Muscle layer of colon (tissue), 2 donors: ENCODE results near the gene FGF18.
"Not testable (repeated sequence)": the region's sequence is repeated elsewhere in the genome, so short reads cannot be mapped to it uniquely, and the experiment has no call there.

Source experiments
- H3K27ac ChIP-seq: one replicate; pipeline ENCODE4 v1.7.0; 2013; ENCODE audit warnings: low read depth, mild to moderate bottlenecking, low read length, moderate library complexity
- H3K27me3 ChIP-seq, 2 donors: one replicate each; pipeline ENCODE4 v1.7.0; 2013; ENCODE audit warnings: low read length in 2 of 2, mild to moderate bottlenecking in 2 of 2; ENCODE audit not compliant: insufficient read depth in 2 of 2, control insufficient read depth in 1 of 2
- H3K36me3 ChIP-seq: one replicate; pipeline ENCODE4 v1.7.0; 2013; ENCODE audit warnings: mild to moderate bottlenecking, low read length; ENCODE audit not compliant: insufficient read depth
- H3K4me1 ChIP-seq: one replicate; pipeline ENCODE4 v1.7.0; 2013; ENCODE audit warnings: mild to moderate bottlenecking, low read length; ENCODE audit not compliant: insufficient read depth
- H3K4me3 ChIP-seq, 2 donors: one replicate each; pipeline ENCODE4 v1.7.0; 2013; ENCODE audit warnings: low read length in 2 of 2, low read depth in 1 of 2, mild to moderate bottlenecking in 1 of 2, moderate library complexity in 1 of 2
- H3K9ac ChIP-seq: one replicate; pipeline ENCODE4 v1.7.0; 2013; ENCODE audit warnings: low read length
- H3K9me3 ChIP-seq: one replicate; pipeline ENCODE4 v1.7.0; 2013; ENCODE audit warnings: mild to moderate bottlenecking, low read length
- donor health status: abdominal sarcoma.
- donor health status: Adenocarcinoma of cecum.

FGF18 gene

DNA sequence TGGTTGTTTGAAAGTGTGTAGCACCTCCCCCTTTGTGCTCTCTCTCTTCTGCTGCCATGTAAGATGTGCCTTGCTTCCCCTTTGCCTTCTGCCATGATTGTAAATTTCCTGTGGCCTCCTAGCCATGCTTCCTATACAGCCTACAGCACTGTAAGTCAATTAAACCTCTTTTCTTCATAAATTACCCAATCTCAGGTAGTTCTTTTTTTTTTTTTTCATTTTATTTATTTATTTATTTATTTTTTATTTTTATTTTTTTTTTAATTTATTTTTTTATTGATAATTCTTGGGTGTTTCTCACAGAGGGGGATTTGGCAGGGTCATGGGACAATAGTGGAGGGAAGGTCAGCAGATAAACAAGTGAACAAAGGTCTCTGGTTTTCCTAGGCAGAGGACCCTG lies 16.7 kb upstream of the FGF18 start:
- peaks cover 40% of the 10 kb centered on the region for H3K36me3 ChIP-seq
- not testable (repeated sequence) for H3K4me3 ChIP-seq, H3K9ac ChIP-seq, H3K27me3 ChIP-seq, H3K9me3 ChIP-seq, H3K27ac ChIP-seq, H3K4me1 ChIP-seq

DNA sequence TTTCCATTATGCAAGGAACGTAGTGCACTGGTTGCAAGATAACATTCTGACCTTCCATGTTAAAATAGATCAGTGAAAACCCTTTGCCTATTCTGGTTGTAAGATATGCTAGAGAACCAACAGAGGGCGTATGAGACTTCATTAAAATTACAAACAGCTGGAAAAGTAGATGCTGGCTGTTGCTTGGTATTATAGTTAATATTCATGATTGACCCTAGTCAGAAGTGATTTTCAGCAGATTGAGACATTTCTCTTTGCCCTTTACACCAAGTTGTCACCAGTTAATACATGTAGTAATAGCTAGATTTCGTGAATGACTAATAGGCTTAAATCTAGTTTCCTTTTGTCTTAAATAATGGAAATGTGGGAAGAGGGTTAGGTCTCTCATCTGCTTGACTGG lies 13.8 kb upstream of the FGF18 start:
- Histone ChIP-seq H3K27me3 (no peaks in the 10 kb centered on the region), H3K36me3 (peaks cover 57% of the 10 kb centered on the region), H3K9me3 (no peaks in the 10 kb centered on the region), H3K4me1 (peaks cover 4% of the 10 kb centered on the region), H3K27ac (no peak overlapping the region), H3K4me3 (no peak overlapping the region), H3K9ac (no peak overlapping the region)

DNA sequence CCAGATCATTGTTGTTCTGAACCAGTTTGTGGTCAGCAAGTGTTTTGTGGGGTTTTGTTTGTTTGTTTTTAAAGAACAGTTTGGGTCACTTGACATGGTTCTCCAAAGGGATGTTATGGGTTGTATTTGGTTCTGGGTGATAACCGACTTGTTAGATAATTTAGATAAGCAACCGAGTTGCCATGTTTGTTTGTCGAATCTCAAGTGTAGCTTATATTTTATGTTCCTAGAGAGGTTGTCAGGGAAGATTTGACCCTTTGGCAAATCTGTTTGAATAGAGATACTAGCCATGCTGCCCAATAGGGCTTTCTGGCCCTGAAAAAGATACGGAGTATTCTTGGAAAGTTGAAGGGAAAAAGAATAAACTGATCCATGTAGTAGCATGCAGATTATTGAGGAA lies 12.2 kb upstream of the FGF18 start:
- Histone ChIP-seq H3K27ac (no peak overlapping the region), H3K4me1 (peaks cover 4% of the 10 kb centered on the region), H3K4me3 (no peak overlapping the region), H3K9me3 (no peaks in the 10 kb centered on the region), H3K9ac (no peak overlapping the region), H3K36me3 (peaks cover 54% of the 10 kb centered on the region), H3K27me3 (no peaks in the 10 kb centered on the region)

DNA sequence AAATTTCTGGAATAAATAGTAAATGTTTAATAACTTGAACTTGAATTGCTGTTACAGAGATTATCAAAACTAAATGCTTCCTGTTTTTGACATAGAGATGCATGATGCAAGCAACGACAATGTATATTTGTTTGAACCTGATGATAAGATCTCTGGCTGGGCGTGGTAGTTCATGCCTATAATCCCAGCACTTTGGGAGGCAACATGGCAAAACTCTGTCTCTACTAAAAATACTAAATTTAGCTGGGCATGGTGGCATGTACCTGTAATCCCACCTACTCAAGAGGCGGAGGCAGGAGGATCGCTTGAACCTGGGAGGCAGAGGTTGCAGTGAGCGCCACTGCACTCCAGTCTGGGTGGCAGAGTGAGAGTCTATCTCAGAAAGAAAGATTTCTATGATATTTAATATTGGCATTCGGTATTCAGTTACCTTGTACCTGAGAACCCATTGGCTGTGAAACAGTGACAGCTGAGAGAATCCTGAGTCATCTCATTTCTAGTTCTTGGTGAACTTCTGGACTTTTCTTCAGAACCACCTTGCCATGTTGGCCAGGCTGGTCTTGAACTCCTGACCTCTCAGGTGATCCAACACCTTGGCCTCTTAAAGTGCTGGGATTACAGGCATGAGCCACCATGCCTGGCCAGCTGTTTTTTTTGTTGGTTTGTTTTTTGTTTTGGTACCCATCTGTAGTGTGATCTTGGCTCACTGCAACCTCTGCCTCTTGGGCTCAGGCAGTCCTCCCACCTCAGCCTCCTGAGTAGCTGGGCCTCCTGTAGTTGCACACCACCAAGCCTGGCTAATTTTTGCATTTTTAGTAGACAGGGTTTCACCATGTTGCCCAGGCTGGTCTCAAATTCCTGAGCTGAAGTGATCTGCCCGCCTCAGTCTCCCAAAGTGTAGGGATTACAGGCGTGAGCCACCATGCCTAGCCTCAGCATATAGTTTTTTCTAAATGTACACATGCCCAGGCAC lies 10.0 kb upstream of the FGF18 start:
- H3K4me3 ChIP-seq: no peak overlapping the region
- no peaks in the 10 kb centered on the region for H3K9me3 ChIP-seq
- H3K27ac ChIP-seq: no peak overlapping the region
- peaks cover 54% of the 10 kb centered on the region for H3K36me3 ChIP-seq
- no peak overlapping the region for H3K9ac ChIP-seq
- no peaks in the 10 kb centered on the region for H3K27me3 ChIP-seq
- H3K4me1 ChIP-seq: peaks cover 4% of the 10 kb centered on the region

DNA sequence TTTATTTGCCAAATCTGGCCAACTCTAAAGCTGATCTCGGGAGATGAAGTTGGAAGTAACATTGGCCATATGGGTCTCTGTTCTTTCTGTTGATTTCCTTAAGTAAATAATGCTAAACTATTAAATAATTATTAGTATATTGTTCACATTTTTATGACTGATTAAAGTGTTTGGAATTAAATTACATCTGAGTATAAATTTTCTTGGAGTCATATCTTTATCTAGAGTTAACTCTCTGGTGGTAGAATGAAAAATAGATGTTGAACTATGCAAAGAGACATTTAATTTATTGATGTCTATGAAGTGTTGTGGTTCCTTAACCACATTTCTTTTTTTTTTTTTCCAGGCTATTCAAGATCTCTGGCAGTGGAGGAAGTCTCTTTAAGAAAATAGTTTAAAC lies 9.3 kb upstream of the FGF18 start:
- H3K4me1 ChIP-seq: peaks cover 4% of the 10 kb centered on the region
- no peaks in the 10 kb centered on the region for H3K9me3 ChIP-seq
- peaks cover 50% of the 10 kb centered on the region for H3K36me3 ChIP-seq
- no peaks in the 10 kb centered on the region for H3K27me3 ChIP-seq
- H3K4me3 ChIP-seq: no peak overlapping the region
- H3K27ac ChIP-seq: no peak overlapping the region
- no peak overlapping the region for H3K9ac ChIP-seq

DNA sequence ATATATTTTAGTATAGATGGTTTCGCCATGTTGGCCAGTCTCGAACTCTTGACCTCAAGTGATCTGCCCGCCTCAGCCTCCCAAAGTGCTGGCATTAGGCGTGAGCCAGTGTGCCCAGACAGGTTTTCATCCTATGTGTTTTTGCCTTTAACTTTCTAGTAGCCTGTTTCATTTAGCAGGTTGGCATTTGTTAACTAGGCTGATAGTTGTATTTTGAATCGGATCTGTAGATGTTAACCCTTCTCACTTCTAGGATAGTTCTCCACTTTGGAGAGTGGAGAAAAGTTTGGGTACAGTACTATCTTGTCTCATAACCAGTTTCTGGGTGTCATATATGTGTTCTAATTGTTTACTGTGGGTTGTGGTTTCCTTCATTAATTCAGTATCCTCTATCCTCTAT lies 7.3 kb upstream of the FGF18 start:
- Histone ChIP-seq H3K9ac (no peak overlapping the region), H3K27ac (no peak overlapping the region), H3K4me3 (no peak overlapping the region), H3K4me1 (peaks cover 4% of the 10 kb centered on the region), H3K36me3 (peaks cover 32% of the 10 kb centered on the region), H3K9me3 (no peaks in the 10 kb centered on the region), H3K27me3 (no peaks in the 10 kb centered on the region)

DNA sequence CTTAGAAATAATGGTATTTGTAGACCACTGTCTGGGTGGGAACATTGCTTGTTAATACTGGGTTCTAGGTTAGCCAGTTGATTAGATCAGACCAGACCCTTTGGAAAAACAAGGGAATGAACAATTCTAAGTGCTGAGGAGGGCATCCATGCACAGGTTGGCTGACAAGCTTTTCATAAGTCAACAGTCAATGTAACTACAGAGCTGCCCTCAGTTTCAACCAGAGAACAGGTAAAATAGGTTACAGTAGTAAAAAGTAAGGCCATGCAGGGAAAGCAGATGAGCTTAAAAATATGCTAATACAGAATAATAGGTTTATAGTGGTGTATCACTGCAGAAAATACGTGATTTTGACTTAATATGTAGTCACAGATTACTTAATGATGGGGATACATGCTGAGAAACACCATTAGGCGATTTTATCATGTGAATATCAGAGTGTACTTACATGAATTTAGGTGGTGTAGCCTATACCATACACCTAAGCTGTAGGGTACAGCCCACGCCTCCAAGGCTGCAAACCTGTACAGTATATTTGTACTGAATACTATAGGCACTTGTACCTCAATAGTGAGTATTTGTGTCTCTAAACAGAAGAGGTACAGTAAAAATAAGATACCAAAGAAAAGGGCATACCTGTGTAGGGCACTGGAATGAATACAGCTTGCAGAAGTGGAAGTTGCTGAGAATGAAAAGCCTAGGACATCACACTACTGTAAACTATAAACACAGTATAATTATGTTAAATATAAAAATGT lies 6.1 kb upstream of the FGF18 start:
- H3K4me1 ChIP-seq: peaks cover 5% of the 10 kb centered on the region
- H3K36me3 ChIP-seq: peaks cover 27% of the 10 kb centered on the region
- H3K9me3 ChIP-seq: no peaks in the 10 kb centered on the region
- H3K27ac ChIP-seq: no peak overlapping the region
- H3K27me3 ChIP-seq: no peaks in the 10 kb centered on the region
- H3K9ac ChIP-seq: no peak overlapping the region
- H3K4me3 ChIP-seq: no peak overlapping the region

DNA sequence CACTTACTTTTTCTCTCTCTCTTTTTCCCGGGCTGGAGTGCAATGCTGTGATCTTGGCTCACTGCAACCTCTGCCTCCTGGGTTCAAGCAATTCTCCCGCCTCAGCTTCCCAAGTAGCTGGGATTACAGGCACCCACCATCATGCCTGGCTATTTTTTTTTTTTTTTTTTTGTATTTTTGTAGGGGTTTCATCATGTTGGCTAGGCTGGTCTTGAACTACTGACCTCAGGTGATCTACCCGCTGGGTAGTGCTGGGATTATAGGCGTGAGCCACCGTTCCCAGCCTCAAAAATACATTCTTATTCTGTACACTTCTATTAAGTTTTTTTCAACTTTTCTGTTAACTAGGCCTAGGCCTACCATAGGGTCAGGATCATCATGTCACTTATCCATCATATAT lies 5.5 kb upstream of the FGF18 start:
- not testable (repeated sequence) for H3K27ac ChIP-seq, H3K4me3 ChIP-seq, H3K9ac ChIP-seq, H3K27me3 ChIP-seq, H3K9me3 ChIP-seq
- peaks cover 21% of the 10 kb centered on the region for H3K36me3 ChIP-seq
- H3K4me1 ChIP-seq: peaks cover 11% of the 10 kb centered on the region

DNA sequence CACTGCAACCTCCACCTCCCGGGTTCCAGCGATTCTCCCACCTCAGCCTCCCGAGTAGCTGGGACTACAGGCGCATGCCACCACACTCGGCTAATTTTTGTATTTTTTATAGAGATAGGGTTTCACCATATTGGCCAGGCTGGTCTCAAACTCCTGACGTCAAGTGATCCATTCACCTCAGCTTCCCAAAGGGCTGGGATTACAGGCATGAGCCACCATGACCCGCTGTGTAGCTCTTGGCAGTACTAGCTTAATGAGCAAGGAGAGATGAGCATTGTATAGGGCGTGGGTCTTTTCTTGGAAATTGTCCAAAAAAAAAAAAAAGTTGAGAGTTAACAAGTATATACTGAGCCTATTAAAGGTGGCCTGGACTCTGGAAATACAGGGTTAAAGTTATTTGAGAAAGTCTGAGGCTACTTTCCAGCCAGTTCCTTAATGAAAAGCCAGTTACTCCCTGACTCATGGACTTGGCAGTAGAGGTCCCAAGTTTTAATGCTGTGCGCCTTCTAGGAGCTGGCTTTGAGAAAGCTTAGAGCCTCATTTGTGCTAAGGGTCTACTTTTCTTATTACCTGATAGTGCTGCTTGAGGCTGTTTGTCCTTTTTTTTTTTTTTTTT lies 4.2 kb upstream of the FGF18 start:
- peaks cover 12% of the 10 kb centered on the region for H3K4me1 ChIP-seq
- no peaks in the 10 kb centered on the region for H3K9me3 ChIP-seq
- H3K9ac ChIP-seq: no peak overlapping the region
- H3K4me3 ChIP-seq: no peak overlapping the region
- peaks cover 10% of the 10 kb centered on the region for H3K36me3 ChIP-seq
- no peak overlapping the region for H3K27ac ChIP-seq
- peaks cover 0 to 6% of the 10 kb centered on the region in 2 donors for H3K27me3 ChIP-seq

DNA sequence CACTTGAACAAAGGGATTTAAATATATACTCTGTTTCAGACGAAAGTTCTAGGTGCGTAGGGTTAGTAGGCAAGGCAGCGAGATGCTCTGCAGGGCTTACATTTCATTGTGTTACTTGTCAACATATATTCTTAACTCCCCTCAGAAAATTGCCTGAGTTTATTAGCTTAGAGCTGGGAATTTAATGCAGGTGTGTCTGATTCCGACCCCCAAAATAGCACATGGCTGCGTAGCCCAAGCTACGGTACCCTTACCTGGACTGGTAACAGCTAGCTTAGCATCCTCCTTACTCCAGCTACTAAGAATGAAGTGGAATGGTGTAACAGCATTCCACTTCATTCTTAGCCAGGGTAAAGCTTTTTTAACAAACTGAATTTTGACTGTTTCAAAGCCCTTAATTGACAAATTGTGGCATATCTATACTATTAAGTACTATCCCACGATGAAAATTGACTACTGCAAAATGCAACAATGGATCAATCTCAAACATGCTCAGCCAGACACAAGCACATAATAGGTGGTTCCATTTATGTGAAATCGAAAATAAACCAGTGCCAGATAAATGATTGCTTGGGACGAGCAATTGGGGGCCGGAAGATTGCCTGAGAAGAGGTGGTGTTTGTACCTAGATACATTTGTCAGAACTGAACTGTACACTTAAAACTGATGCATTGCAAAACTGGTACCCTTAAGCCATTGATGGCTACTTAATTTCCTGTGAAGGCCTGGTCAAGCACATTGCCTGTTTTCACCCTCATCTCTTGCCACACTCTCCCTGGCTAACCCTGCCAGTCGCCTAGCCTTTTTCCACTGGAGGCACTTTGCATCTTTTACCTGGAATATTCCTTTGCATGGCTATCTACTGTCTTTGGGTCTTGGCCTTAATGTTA lies 3.0 kb upstream of the FGF18 start:
- Histone ChIP-seq H3K4me1 (peaks cover 22% of the 10 kb centered on the region), H3K36me3 (peaks cover 4% of the 10 kb centered on the region), H3K27ac (no peak overlapping the region)

More for the DNA sequence above, 3.0 kb upstream of the FGF18 start:
- Histone ChIP-seq H3K9me3 (no peaks in the 10 kb centered on the region), H3K9ac (no peak overlapping the region), H3K27me3 (peaks cover 0 to 11% of the 10 kb centered on the region in 2 donors), H3K4me3 (no peak overlapping the region)
